ENCODE results near the gene SLITRK6. TPM values are rescaled to one million over a fixed set of nuclear protein-coding genes. Genes with fewer than 3 reads are reported as not detected.

The SLITRK6 gene
- total and polyA plus RNA-seq, 2 of the 4 experiments (the other 2 are of a cell fraction): 1.1 to 1.6 TPM

- Histone ChIP-seq H3K9me3 (ENCODE audit: control insufficient read depth, insufficient read depth, low read length) (no peaks in the 10 kb centered on the region), H3K23ac (ENCODE audit: low read depth, low read length) (no peak overlapping the region), H2AK5ac (ENCODE audit: low read depth, low read length) (no peak overlapping the region), H3K14ac (replicated peaks; ENCODE audit: low read depth, low read length) (no peak overlapping the region), H2BK120ac (ENCODE audit: low read depth, low read length) (no peak overlapping the region), H3K27me3 (ENCODE audit: control insufficient read depth, insufficient read depth, low read length) (no peaks in the 10 kb centered on the region), H2AK9ac (replicated peaks; ENCODE audit: low read depth, low read length, poor library complexity) (no peak overlapping the region), H3K36me3 (ENCODE audit: control insufficient read depth, insufficient read depth, low read length) (no peaks in the 10 kb centered on the region), H4K91ac (ENCODE audit: insufficient read depth, low read depth, low read length) (no peak overlapping the region), H3K4me3 (ENCODE audit: insufficient read depth, low read depth, low read length) (no peak overlapping the region), H4K5ac (ENCODE audit: low read depth, low read length) (no peak overlapping the region), H3K4me1 (ENCODE audit: control insufficient read depth, insufficient read depth, low read length) (no peaks in the 10 kb centered on the region), H4K20me1 (ENCODE audit: insufficient read depth, low read length) (no peaks in the 10 kb centered on the region), H2BK5ac (ENCODE audit: low read depth, low read length, poor library complexity, severe bottlenecking) (no peak overlapping the region), H2BK20ac (ENCODE audit: low read depth, low read length) (no peak overlapping the region), H3K4ac (ENCODE audit: low read depth, low read length) (no peak overlapping the region), H3K79me1 (ENCODE audit: low read depth in 1 of 2, low read length in 2 of 2) (no peaks in the 10 kb centered on the region), H3K18ac (ENCODE audit: low read depth, low read length) (no peak overlapping the region), H3K56ac (ENCODE audit: extremely low read depth, insufficient read depth, low read length) (no peak overlapping the region), H3K4me2 (ENCODE audit: low read depth, low read length) (no peak overlapping the region), H3K9me1 (ENCODE audit: insufficient read depth, low read length) (no peaks in the 10 kb centered on the region), H2BK15ac (ENCODE audit: low read depth, low read length) (no peak overlapping the region), H3K27ac (ENCODE audit: insufficient read depth, low read length) (no peak overlapping the region), H4K8ac (ENCODE audit: low read depth in 2 of 2, low read length in 2 of 2) (no peak overlapping the region), H2AFZ (replicated peaks; ENCODE audit: low read length, poor library complexity) (no peak overlapping the region), H3K9ac (ENCODE audit: low read depth, low read length) (no peak overlapping the region)
- intact Hi-C loops (cut with micrococcal nuclease) (no loop called here), dilution Hi-C loops (cut with HindIII; ENCODE audit: low sequenced_read_pairs, unreplicated experiment) (no loop called here), in situ Hi-C loops (cut with MboI; ENCODE audit: low sequenced_read_pairs) (no loop called here)
- TF ChIP-seq CEBPB (IDR thresholded peaks at IDR 0.05; ENCODE audit: low read depth, low read length): no peak
- no peak for TF ChIP-seq CTCF (conservative IDR thresholded peaks at IDR 0.05; ENCODE audit: low read depth, low read length)
- TF ChIP-seq RFX5 (IDR thresholded peaks at IDR 0.05; ENCODE audit: low read depth, low read length): no peak
- no peak for TF ChIP-seq MAFK (IDR thresholded peaks at IDR 0.05; ENCODE audit: low read depth, low read length)
- no peak for TF ChIP-seq FOS (IDR thresholded peaks at IDR 0.05; ENCODE audit: low read depth, low read length)
- no peak for TF ChIP-seq CHD1 (IDR thresholded peaks at IDR 0.05; ENCODE audit: low read depth, low read length)
- TF ChIP-seq RCOR1 (IDR thresholded peaks at IDR 0.05; ENCODE audit: insufficient replicate concordance, low read length): no peak
- ATAC-seq (ENCODE audit: low read depth) (no peak), DNase-seq (no peak)
- BruUV-seq (replicated peaks): no TSS peak
- ChIA-PET POLR2A (ENCODE audit: unreplicated experiment) (no interaction called here), CTCF (interaction anchor here (0.6 kb wide), 1 partner anchor 185 kb away, joined by 3 read pairs; no protein-coding TSS in a partner anchor)
Measured at GRCh38 chr13:85768946-85769345, 30.3 kb downstream of the SLITRK6 start.
